ENCODE measurements around the gene OR8H2.
"Not testable (repeated sequence)": the region's sequence is repeated elsewhere in the genome, so short reads cannot be mapped to it uniquely, and the experiment has no call there.

- not testable (repeated sequence) for TF ChIP-seq POLR2A (IDR thresholded peaks at IDR 0.05); CTCF (IDR thresholded peaks at IDR 0.05 in 8 of 11, conservative IDR thresholded peaks at IDR 0.05 in 3 of 11)
Measured at GRCh38 chr11:56057661-56058237, 45.7 kb upstream of the OR8H2 start.

Data from spleen (tissue), 7 donors.